ENCODE measurements around the gene SORBS1.

- no peak for TF ChIP-seq POLR2A (IDR thresholded peaks at IDR 0.05)
- TF ChIP-seq EP300 (IDR thresholded peaks at IDR 0.05): no peak
- TF ChIP-seq CTCF (IDR thresholded peaks at IDR 0.05): no peak
- TF ChIP-seq POLR2AphosphoS5 (IDR thresholded peaks at IDR 0.05): peak in 2 of 3 donors; percentile 42 to 70
Measured at GRCh38 chr10:95475827-95476468, 85.2 kb downstream of the SORBS1 start.
